ENCODE measurements around the gene SCAF8.
"Not testable (repeated sequence)": the region's sequence is repeated elsewhere in the genome, so short reads cannot be mapped to it uniquely, and the experiment has no call there.

Gene SCAF8

GRCh38 chr6:154763650-154764049 lies 30.4 kb downstream of the SCAF8 start:
- Histone ChIP-seq H3K4me1 (ENCODE audit: insufficient read depth, low read length) (peaks cover 50% of the 10 kb centered on the region), H3K4me3 (ENCODE audit: low read depth in 1 of 2, low read length in 2 of 2) (no peak overlapping the region), H3K27ac (ENCODE audit: low read depth, low read length) (no peak overlapping the region)

GRCh38 chr6:154765273-154765672 lies 32.1 kb downstream of the SCAF8 start:
- Histone ChIP-seq H3K9me3 (ENCODE audit: low read length) (no peaks in the 10 kb centered on the region), H3K36me3 (ENCODE audit: insufficient read depth, low read length) (no peaks in the 10 kb centered on the region), H3K27me3 (ENCODE audit: control insufficient read depth in 1 of 2, insufficient read depth in 2 of 2, low read length in 2 of 2) (no peaks in the 10 kb centered on the region), H3K4me3 (ENCODE audit: low read depth in 1 of 2, low read length in 2 of 2) (no peak overlapping the region), H3K9ac (ENCODE audit: low read length) (no peak overlapping the region), H3K27ac (ENCODE audit: low read depth, low read length) (no peak overlapping the region), H3K4me1 (ENCODE audit: insufficient read depth, low read length) (peaks cover 56% of the 10 kb centered on the region)

More at GRCh38 chr6:154763650-154764049, 30.4 kb downstream of the SCAF8 start:
- Histone ChIP-seq H3K9ac (ENCODE audit: low read length) (no peak overlapping the region), H3K36me3 (ENCODE audit: insufficient read depth, low read length) (no peaks in the 10 kb centered on the region), H3K9me3 (ENCODE audit: low read length) (no peaks in the 10 kb centered on the region), H3K27me3 (ENCODE audit: control insufficient read depth in 1 of 2, insufficient read depth in 2 of 2, low read length in 2 of 2) (no peaks in the 10 kb centered on the region)

GRCh38 chr6:154766288-154766687 lies 33.1 kb downstream of the SCAF8 start:
- H3K36me3 ChIP-seq (ENCODE audit: insufficient read depth, low read length) = no peaks in the 10 kb centered on the region

GRCh38 chr6:154767003-154767723 lies 33.9 kb downstream of the SCAF8 start:
- H3K9ac ChIP-seq (ENCODE audit: low read length) = no peak overlapping the region
- no peaks in the 10 kb centered on the region for H3K9me3 ChIP-seq (ENCODE audit: low read length)
- H3K27ac ChIP-seq (ENCODE audit: low read depth, low read length) = no peak overlapping the region
- H3K4me3 ChIP-seq (ENCODE audit: low read depth in 1 of 2, low read length in 2 of 2) = no peak overlapping the region
- no peaks in the 10 kb centered on the region for H3K36me3 ChIP-seq (ENCODE audit: insufficient read depth, low read length)
- peaks cover 56% of the 10 kb centered on the region for H3K4me1 ChIP-seq (ENCODE audit: insufficient read depth, low read length)
- no peaks in the 10 kb centered on the region for H3K27me3 ChIP-seq (ENCODE audit: control insufficient read depth in 1 of 2, insufficient read depth in 2 of 2, low read length in 2 of 2)

More at GRCh38 chr6:154766288-154766687, 33.1 kb downstream of the SCAF8 start:
- no peak overlapping the region for H3K9ac ChIP-seq (ENCODE audit: low read length)
- H3K27ac ChIP-seq (ENCODE audit: low read depth, low read length) = no peak overlapping the region
- no peak overlapping the region for H3K4me3 ChIP-seq (ENCODE audit: low read depth in 1 of 2, low read length in 2 of 2)
- no peaks in the 10 kb centered on the region for H3K9me3 ChIP-seq (ENCODE audit: low read length)
- peaks cover 56% of the 10 kb centered on the region for H3K4me1 ChIP-seq (ENCODE audit: insufficient read depth, low read length)
- no peaks in the 10 kb centered on the region for H3K27me3 ChIP-seq (ENCODE audit: control insufficient read depth in 1 of 2, insufficient read depth in 2 of 2, low read length in 2 of 2)

GRCh38 chr6:154768280-154768679 lies 35.1 kb downstream of the SCAF8 start:
- no peak overlapping the region for H3K9ac ChIP-seq (ENCODE audit: low read length)
- H3K9me3 ChIP-seq (ENCODE audit: low read length) = no peaks in the 10 kb centered on the region
- H3K36me3 ChIP-seq (ENCODE audit: insufficient read depth, low read length) = no peaks in the 10 kb centered on the region
- H3K27me3 ChIP-seq (ENCODE audit: control insufficient read depth in 1 of 2, insufficient read depth in 2 of 2, low read length in 2 of 2) = no peaks in the 10 kb centered on the region
- no peak overlapping the region for H3K27ac ChIP-seq (ENCODE audit: low read depth, low read length)
- H3K4me1 ChIP-seq (ENCODE audit: insufficient read depth, low read length) = peaks cover 50% of the 10 kb centered on the region
- H3K4me3 ChIP-seq (ENCODE audit: low read depth in 1 of 2, low read length in 2 of 2) = no peak overlapping the region

GRCh38 chr6:154773610-154774089 lies 40.4 kb downstream of the SCAF8 start:
- H3K27ac ChIP-seq (ENCODE audit: low read depth, low read length) = no peak overlapping the region
- H3K36me3 ChIP-seq (ENCODE audit: insufficient read depth, low read length) = no peaks in the 10 kb centered on the region
- H3K9ac ChIP-seq (ENCODE audit: low read length) = no peak overlapping the region
- no peaks in the 10 kb centered on the region for H3K9me3 ChIP-seq (ENCODE audit: low read length)
- H3K4me1 ChIP-seq (ENCODE audit: insufficient read depth, low read length) = peaks cover 6% of the 10 kb centered on the region
- H3K27me3 ChIP-seq (ENCODE audit: control insufficient read depth in 1 of 2, insufficient read depth in 2 of 2, low read length in 2 of 2) = no peaks in the 10 kb centered on the region
- H3K4me3 ChIP-seq (ENCODE audit: low read depth in 1 of 2, low read length in 2 of 2) = no peak overlapping the region

- not testable (repeated sequence) for H3K9ac ChIP-seq (ENCODE audit: low read length); H3K9me3 ChIP-seq (ENCODE audit: low read length); H3K27ac ChIP-seq (ENCODE audit: low read depth, low read length); H3K36me3 ChIP-seq (ENCODE audit: insufficient read depth, low read length); H3K4me3 ChIP-seq (ENCODE audit: low read depth in 1 of 2, low read length in 2 of 2); H3K4me1 ChIP-seq (ENCODE audit: insufficient read depth, low read length); H3K27me3 ChIP-seq (ENCODE audit: control insufficient read depth in 1 of 2, insufficient read depth in 2 of 2, low read length in 2 of 2)
Measured at GRCh38 chr6:154779157-154779556, 45.9 kb downstream of the SCAF8 start.

- peaks cover 5% of the 10 kb centered on the region for H3K4me1 ChIP-seq (ENCODE audit: insufficient read depth, low read length)
- H3K36me3 ChIP-seq (ENCODE audit: insufficient read depth, low read length) = peaks cover 3% of the 10 kb centered on the region
- no peak overlapping the region for H3K4me3 ChIP-seq (ENCODE audit: low read depth in 1 of 2, low read length in 2 of 2)
- H3K27me3 ChIP-seq (ENCODE audit: control insufficient read depth in 1 of 2, insufficient read depth in 2 of 2, low read length in 2 of 2) = no peaks in the 10 kb centered on the region
- no peak overlapping the region for H3K9ac ChIP-seq (ENCODE audit: low read length)
- no peak overlapping the region for H3K27ac ChIP-seq (ENCODE audit: low read depth, low read length)
- no peaks in the 10 kb centered on the region for H3K9me3 ChIP-seq (ENCODE audit: low read length)
Measured at GRCh38 chr6:154782193-154782592, 49.0 kb downstream of the SCAF8 start.

GRCh38 chr6:154783229-154783628 lies 50.0 kb downstream of the SCAF8 start:
- H3K4me3 ChIP-seq (ENCODE audit: low read depth in 1 of 2, low read length in 2 of 2) = no peak overlapping the region
- no peaks in the 10 kb centered on the region for H3K9me3 ChIP-seq (ENCODE audit: low read length)
- H3K27ac ChIP-seq (ENCODE audit: low read depth, low read length) = no peak overlapping the region
- H3K27me3 ChIP-seq (ENCODE audit: control insufficient read depth in 1 of 2, insufficient read depth in 2 of 2, low read length in 2 of 2) = no peaks in the 10 kb centered on the region
- H3K36me3 ChIP-seq (ENCODE audit: insufficient read depth, low read length) = peaks cover 3% of the 10 kb centered on the region
- H3K4me1 ChIP-seq (ENCODE audit: insufficient read depth, low read length) = peaks cover 5% of the 10 kb centered on the region
- no peak overlapping the region for H3K9ac ChIP-seq (ENCODE audit: low read length)

GRCh38 chr6:154785075-154785474 lies 51.9 kb downstream of the SCAF8 start:
- H3K27me3 ChIP-seq (ENCODE audit: control insufficient read depth in 1 of 2, insufficient read depth in 2 of 2, low read length in 2 of 2) = no peaks in the 10 kb centered on the region
- H3K27ac ChIP-seq (ENCODE audit: low read depth, low read length) = no peak overlapping the region
- H3K4me1 ChIP-seq (ENCODE audit: insufficient read depth, low read length) = peaks cover 5% of the 10 kb centered on the region
- peaks cover 3% of the 10 kb centered on the region for H3K36me3 ChIP-seq (ENCODE audit: insufficient read depth, low read length)
- H3K9ac ChIP-seq (ENCODE audit: low read length) = no peak overlapping the region
- no peaks in the 10 kb centered on the region for H3K9me3 ChIP-seq (ENCODE audit: low read length)
- no peak overlapping the region for H3K4me3 ChIP-seq (ENCODE audit: low read depth in 1 of 2, low read length in 2 of 2)

GRCh38 chr6:154786144-154786868 lies 53.1 kb downstream of the SCAF8 start:
- peaks cover 5% of the 10 kb centered on the region for H3K4me1 ChIP-seq (ENCODE audit: insufficient read depth, low read length)
- H3K36me3 ChIP-seq (ENCODE audit: insufficient read depth, low read length) = peaks cover under 1% of the 10 kb centered on the region
- no peaks in the 10 kb centered on the region for H3K9me3 ChIP-seq (ENCODE audit: low read length)
- H3K27me3 ChIP-seq (ENCODE audit: control insufficient read depth in 1 of 2, insufficient read depth in 2 of 2, low read length in 2 of 2) = no peaks in the 10 kb centered on the region
- no peak overlapping the region for H3K9ac ChIP-seq (ENCODE audit: low read length)
- no peak overlapping the region for H3K27ac ChIP-seq (ENCODE audit: low read depth, low read length)
- no peak overlapping the region for H3K4me3 ChIP-seq (ENCODE audit: low read depth in 1 of 2, low read length in 2 of 2)

All from muscle layer of colon (tissue), 2 donors.